Epidermal melanocyte (primary cell): ENCODE data around the gene TIGD1.

Experiments
- DNase-seq: peaks from one replicate; pipeline ENCODE4 v3.0.0; 2011; ENCODE audit warnings: low spot score; ENCODE audit not compliant: insufficient read length

Gene TIGD1

GRCh38 chr2:232523682-232524597, 26.4 kb downstream of the TIGD1 start:
- DNase-seq = no peak

GRCh38 chr2:232523402-232523681, 27.0 kb downstream of the TIGD1 start:
- DNase-seq = no peak

- DNase-seq = no peak
These were observed 27.5 kb downstream of the TIGD1 start for GRCh38 chr2:232522623-232523401.

GRCh38 chr2:232521959-232522622, 28.3 kb downstream of the TIGD1 start:
- DNase-seq = peak; percentile 66

- DNase-seq = no peak
These were observed 29.3 kb downstream of the TIGD1 start for GRCh38 chr2:232521098-232521497.

GRCh38 chr2:232520489-232520888, 29.9 kb downstream of the TIGD1 start:
- no peak for DNase-seq

- no peak for DNase-seq
These were observed 30.5 kb downstream of the TIGD1 start, which contains the start of gene PRSS56 for GRCh38 chr2:232519581-232520438. Gene PRSS56, plus strand, starts transcription at chr2:232520388. Its CDS starts 211 bp downstream, at chr2:232520599.

- DNase-seq = no peak
These were observed 31.5 kb downstream of the TIGD1 start for GRCh38 chr2:232518844-232519243.

GRCh38 chr2:232516551-232516950, 33.8 kb downstream of the TIGD1 start:
- DNase-seq = no peak

GRCh38 chr2:232515639-232516038, 34.7 kb downstream of the TIGD1 start:
- DNase-seq = no peak

GRCh38 chr2:232513353-232513752, 37.0 kb downstream of the TIGD1 start:
- DNase-seq = no peak

- DNase-seq = no peak
These were observed 37.8 kb downstream of the TIGD1 start for GRCh38 chr2:232512602-232513001.

GRCh38 chr2:232511336-232511890, 38.9 kb downstream of the TIGD1 start:
- no peak for DNase-seq

GRCh38 chr2:232508251-232508650, 42.1 kb downstream of the TIGD1 start:
- no peak for DNase-seq

- DNase-seq = no peak
These were observed 43.6 kb downstream of the TIGD1 start for GRCh38 chr2:232506709-232507108.

GRCh38 chr2:232505856-232506255, 44.5 kb downstream of the TIGD1 start:
- no peak for DNase-seq

- DNase-seq = no peak
These were observed 45.9 kb downstream of the TIGD1 start for GRCh38 chr2:232504438-232504837.

GRCh38 chr2:232503809-232504323, 46.5 kb downstream of the TIGD1 start:
- DNase-seq = no peak

- DNase-seq = no peak
These were observed 47.2 kb downstream of the TIGD1 start for GRCh38 chr2:232502911-232503808.
